NCI-H510A (cell line): Measurements from ENCODE around the gene BAHCC1.

Experiments used
- DNase-seq: peaks from one replicate; lab custom pipeline; 2025; lab: John Stamatoyannopoulos, UW

Gene BAHCC1

DNA sequence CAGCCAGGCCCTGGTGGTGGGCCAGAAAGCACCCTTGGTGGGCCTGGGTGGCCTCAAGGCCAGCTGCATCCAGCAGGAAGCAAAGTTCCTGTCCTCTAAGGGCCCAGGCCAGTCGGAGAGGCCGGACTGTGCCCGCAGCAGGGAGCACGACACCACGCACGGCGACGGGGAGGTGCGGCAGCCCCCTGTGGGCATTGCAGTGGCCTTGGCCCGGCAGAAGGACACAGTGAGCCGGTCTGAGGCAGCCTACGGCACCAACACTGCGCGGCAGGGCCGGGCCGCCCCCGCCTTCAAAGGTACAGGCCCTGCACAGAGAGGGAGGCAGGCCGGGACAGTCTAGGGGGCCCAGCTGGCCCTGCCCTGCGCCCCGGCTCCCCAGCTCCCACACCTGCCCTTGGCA, 48.0 kb downstream of the BAHCC1 start:
- DNase-seq = no peak

GRCh38 chr17:81444610-81445339, 49.5 kb downstream of the BAHCC1 start:
- no peak for DNase-seq

DNA sequence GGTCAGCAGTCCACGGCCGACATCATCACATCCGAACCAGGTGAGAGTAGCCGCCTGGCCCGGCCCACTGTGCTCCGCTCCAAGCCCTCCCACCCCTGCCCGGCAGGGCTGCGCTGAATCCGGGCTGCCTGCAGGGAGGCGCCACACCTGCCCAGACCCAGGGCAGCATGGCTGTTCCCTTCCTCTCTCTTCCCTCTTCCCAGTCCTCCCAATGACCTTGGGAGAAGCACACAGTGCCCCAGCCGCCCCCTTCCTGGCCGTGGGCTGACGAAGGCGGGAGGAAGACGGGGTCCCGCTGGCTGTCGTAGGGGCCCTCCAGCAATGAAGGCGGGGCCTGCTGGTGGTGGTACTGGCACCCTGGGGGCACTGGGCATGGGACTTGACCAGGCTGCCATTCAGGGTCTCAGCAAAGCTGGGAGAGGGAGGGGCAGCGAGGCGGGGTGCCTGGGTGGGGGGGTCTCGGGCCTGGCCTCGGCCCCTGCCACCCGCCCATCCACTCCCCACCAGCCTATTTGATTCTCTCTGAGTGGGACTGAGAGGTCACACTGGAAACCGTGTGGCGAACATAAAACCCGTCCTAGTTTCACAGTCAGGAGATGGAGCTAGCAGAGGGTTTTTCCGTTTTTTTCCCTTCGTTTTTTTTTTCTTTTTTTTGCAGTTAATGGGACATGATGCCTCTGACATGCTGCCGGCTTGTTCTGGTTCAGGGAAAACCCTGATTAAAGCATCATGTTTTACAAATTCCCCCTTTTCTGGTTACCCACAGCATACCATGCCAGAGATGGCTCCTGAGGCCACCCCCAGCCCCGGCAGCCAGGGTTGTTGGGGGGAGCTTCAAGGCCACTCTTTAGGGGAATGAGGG, 50.6 kb downstream of the BAHCC1 start:
- DNase-seq = no peak

DNA sequence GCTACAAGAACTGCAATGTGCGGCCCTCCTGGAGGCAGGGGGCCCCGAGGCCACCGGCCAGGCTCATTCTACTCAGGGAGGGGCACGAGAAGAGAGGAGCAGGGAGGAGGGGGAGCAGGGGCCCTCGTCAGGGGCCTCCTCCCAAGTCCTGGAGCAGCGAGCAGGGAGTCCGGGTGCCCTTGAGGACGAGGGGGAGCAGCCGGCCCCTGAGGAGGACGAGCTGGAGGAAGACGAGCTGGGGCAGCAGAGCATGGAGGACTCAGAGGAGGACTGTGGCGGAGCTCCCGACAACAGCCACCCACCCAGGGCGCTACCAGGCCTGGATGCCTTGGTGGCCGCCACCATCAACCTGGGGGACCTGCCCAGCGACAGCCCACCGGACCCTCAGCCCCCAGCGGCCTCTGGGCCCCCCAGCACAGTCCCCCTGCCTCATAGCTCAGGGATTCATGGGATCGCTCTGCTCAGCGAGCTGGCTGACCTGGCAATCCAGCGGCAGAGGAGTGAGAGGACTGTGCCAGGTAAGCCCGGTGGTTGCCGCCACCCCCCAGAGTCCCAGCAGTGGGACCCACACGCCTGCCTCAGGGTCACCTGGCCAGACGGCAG, 52.2 kb downstream of the BAHCC1 start:
- DNase-seq = no peak

- DNase-seq = no peak
Measured at GRCh38 chr17:81448442-81448841, 53.2 kb downstream of the BAHCC1 start.

DNA sequence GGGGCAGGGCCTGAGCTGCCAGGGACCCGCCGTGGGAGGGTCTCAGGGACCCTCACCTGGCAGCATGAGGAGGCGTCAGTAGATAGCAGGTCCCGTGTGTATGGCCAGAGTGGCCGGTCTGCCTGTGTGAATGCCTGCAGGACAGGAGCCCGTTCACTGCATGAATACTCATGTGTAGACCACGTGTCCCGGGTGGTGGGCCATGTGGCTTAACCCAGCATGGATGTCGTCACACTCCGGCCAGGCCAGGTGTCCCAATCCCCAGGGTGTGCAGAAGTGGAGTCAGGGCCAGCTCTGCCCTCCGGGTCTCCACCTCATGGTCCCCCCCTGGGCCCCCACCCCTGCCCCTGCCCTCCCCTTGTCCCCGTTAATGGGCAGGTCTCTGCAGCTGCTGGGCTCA, 53.7 kb downstream of the BAHCC1 start:
- DNase-seq = no peak

- no peak for DNase-seq
Measured at GRCh38 chr17:81449351-81449750, 54.1 kb downstream of the BAHCC1 start.

- DNase-seq = no peak
Measured at GRCh38 chr17:81451823-81452222, 56.6 kb downstream of the BAHCC1 start.

- no peak for DNase-seq
Measured at GRCh38 chr17:81452551-81452950, 57.3 kb downstream of the BAHCC1 start.

DNA sequence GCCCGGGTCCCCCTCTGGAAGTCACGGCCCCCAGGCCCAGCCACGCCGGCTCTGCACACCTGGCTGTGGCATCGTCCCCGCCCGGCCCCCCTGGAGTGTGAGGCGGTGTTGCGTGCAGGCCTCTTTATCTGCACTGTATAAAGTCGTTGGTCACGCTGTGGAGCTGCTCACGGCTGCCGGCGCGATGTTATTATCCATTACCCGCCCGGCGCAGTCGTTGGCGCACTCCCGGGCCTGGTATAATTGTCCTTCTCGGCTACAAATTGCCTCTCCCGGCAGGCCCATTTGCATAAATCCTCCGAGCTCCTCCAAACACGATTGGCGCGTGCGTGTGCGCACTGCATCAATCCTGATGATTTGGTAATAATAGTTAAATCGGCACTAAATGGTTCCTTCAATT, 57.8 kb downstream of the BAHCC1 start:
- no peak for DNase-seq

DNA sequence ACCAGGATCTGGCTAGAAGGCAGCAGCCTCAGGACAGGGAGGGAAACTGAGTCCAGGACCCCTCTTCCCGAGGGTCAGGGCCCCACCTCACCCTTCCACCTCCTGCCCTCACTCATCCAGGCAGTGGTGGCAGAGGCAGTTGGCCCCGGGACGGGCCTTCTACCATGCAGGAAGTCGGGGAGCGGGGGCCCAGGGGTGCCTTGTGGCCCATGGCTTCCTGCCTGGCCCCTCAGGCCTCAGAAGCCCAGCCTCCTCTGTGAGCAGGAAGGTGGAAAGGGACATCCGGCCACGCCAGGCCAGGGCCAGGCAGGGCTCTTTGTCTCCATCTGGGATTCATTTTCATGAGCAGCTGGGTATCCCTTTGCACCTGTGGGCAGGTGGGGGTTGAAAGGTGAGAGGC, 58.5 kb downstream of the BAHCC1 start:
- DNase-seq = no peak

GRCh38 chr17:81454473-81454872, 59.2 kb downstream of the BAHCC1 start:
- DNase-seq = no peak

DNA sequence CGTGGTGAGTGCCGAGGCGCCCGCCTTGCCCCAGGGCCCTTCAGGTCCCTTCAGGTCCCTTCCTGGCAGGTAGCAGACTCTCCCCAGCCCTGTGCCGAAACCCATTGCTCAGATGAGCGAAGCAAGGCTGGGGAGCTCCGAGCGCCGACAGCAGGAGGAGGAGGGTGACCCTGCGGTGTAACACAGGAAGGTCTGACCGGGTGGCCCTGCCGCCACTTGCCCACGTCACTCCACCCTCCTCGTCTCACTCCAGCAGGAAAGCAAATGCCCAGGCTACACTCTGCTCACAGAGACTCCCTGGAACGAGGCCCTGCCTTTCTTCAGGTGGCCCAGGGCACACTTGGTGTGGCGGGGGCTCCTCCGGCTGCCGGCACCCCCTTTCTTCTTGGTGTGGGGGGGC, 60.1 kb downstream of the BAHCC1 start:
- no peak for DNase-seq

- DNase-seq = no peak
Measured at GRCh38 chr17:81456091-81456490, 60.8 kb downstream of the BAHCC1 start.

DNA sequence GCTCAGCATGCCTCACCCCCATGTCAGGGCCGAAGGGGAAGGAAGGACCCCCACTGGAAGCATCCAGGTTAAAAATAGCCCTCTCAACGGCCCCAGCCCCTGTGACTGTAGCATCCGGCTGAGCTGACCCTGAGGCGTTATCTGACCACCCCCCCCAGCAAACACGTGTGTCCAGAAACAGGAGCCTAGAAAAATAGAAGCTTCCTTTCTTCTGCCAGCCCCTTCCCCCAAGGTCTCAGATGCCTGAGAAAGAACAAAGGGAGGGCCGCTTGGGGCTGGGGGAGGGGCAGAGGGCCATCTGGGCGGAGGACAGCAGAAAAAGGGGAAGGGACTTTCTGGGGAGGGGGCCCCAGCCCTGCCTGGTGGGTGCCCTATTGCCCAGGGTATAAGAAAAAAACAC, 61.5 kb downstream of the BAHCC1 start:
- DNase-seq = no peak

DNA sequence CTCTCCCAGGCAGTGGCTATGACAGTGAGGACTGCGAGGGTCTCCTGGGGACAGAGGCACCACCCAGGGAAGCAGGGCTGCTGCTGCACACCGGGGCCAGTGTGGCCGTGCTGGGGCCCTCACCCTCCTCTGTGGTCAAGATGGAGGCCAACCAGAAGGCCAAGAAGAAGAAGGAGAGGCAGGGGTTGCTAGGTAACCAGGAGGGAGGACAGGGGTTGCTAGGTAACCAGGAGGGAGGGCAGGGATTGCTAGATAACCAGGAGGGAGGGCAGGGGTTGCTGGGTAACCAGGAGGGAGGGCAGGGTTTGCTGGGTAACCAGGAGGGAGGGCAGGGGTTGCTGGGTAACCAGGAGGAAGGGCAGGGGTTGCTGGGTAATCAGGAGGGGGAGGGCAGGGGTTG, 62.1 kb downstream of the BAHCC1 start:
- no peak for DNase-seq

- no peak for DNase-seq
Measured at GRCh38 chr17:81457917-81458555, 62.8 kb downstream of the BAHCC1 start.

- no peak for DNase-seq
Measured at GRCh38 chr17:81458628-81459027, 63.4 kb downstream of the BAHCC1 start.

DNA sequence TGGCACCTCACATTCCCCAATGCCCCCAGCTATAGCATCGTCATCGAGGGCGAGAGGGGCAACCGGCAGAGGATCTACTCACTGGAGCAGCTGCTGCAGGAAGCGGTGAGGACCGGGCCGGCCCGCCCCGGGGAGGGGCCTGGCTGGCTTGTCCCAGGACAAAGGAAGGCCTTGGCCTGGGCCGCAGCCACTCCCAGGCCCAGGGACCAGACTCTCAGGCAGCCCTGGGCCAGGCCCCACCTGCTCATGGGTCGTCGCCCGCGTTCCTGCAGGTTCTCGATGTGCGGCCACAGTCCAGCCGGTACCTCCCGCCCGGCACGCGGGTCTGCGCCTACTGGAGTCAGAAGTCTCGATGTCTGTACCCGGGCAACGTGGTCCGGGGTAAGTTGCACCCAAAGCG, 64.0 kb downstream of the BAHCC1 start:
- no peak for DNase-seq

DNA sequence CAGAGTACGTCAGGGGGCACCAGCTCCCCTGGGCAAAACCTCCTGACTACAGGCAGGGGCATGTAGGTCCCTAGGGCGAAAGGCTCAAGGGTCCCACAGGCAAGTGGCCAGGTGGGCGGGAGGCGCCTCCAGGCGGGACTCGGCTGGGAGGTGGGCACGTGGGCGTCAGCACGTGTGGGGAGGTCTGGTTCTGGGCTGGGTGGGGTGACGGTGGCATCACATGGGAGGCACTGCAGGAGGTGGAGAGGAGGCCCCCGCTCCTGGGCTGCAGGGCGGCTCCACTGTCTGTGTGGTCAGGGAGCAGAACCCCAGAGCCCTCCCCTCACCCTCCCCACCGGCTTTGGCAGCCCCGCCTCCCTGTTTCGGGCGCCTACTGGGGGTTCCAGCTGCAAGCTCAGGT, 64.6 kb downstream of the BAHCC1 start:
- DNase-seq = no peak

DNA sequence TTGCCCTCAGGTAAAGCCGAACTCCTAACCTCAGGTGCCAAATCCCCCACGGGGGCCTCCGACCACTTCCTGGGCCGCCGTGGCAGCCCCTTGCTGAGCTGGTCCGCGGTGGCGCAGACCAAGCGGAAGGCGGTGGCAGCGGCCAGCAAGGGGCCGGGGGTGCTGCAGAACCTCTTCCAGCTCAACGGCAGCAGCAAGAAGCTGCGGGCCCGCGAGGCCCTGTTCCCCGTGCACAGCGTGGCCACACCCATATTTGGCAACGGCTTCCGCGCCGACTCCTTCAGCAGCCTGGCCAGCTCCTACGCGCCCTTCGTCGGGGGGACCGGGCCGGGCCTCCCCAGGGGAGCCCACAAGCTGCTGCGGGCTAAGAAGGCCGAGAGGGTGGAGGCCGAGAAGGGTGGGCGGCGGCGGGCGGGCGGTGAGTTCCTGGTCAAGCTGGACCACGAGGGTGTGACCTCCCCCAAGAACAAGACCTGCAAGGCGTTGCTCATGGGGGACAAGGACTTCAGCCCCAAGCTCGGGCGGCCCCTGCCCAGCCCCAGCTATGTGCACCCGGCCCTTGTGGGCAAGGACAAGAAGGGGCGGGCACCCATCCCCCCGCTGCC, 65.7 kb downstream of the BAHCC1 start:
- DNase-seq = no peak
